Ascending aorta (tissue), 2 donors: ENCODE data around the gene CACNG1. TPM values are rescaled to one million over a fixed set of nuclear protein-coding genes. Genes with fewer than 3 reads are reported as not detected.

Experiments
- DNase-seq, 2 donors: peaks; one replicate each; pipeline ENCODE4 v3.0.0-alpha.2; 2019; ENCODE audit warnings: low spot score in 2 of 2
- H3K27ac ChIP-seq, 2 donors: fragments of 200-600 bp; sonication (generic); one replicate each; pipeline ENCODE4 v1.5.1; 2016 to 2017; ENCODE audit warnings: mild to moderate bottlenecking in 1 of 2
- H3K27me3 ChIP-seq: fragments of 200-600 bp; sonication (generic); one replicate; pipeline ENCODE4 v1.5.1; 2017
- H3K36me3 ChIP-seq, 2 donors: fragments of 200-600 bp; sonication (generic); one replicate each; pipeline ENCODE4 v1.5.1; 2016
- H3K4me1 ChIP-seq, 2 donors: fragments of 200-600 bp; sonication (generic); one replicate each; pipeline ENCODE4 v1.5.1; 2016 to 2017; ENCODE audit warnings: mild to moderate bottlenecking in 1 of 2
- H3K4me3 ChIP-seq, 2 donors: fragments of 200-600 bp; sonication (generic); one replicate each; pipeline ENCODE4 v1.5.1; 2016 to 2017; ENCODE audit warnings: mild to moderate bottlenecking in 1 of 2
- H3K9me3 ChIP-seq, 2 donors: fragments of 200-600 bp; sonication (generic); one replicate each; pipeline ENCODE4 v1.5.1; 2016
- intact Hi-C: fragments of 100-400 bp; cut with DNase I; formaldehyde crosslinking; loops from one replicate; pipeline ENCODE4 v1.15.1; 2023
- total RNA-seq: library from RNA; depleted of rRNA; stranded (reverse); fragments of >200 nt; gene quantifications from one replicate; pipeline ENCODE4 v1.1.0, GENCODE V29; 2016
- TF ChIP-seq, protein P1 (sequence below), 3 experiments: fragments of 200-600 bp in 2 of 3; fragments of 450-650 bp in 1 of 3; sonication (generic) in 2 of 3; IDR thresholded peaks; one replicate each; pipeline ENCODE4 v1.5.1; 2016 to 2019; ENCODE audit warnings: antibody characterized with exemption in 3 of 3, mild to moderate bottlenecking in 1 of 3, moderate library complexity in 1 of 3

Gene CACNG1
- total RNA-seq, 1 donor from 2014 or later = not detected

DNA sequence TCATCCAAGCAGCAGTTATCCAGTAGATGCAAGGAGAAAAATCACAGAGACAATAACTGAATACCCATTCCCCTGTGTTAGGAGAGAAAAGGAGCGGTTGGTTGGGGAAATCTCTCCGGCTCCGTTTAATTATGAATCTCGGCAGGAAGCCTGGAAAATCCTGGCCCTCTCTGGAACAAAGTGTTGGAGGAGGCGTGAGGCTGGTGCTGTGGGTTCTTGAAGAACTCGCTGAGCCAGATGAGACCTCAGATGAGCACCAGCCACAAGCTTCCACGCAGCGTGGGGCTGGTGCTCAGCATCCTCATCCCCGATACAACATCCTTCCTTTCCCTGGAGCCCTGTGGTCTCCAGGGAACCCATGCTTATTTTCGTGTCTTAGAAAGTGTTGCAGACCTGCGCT is 40.2 kb upstream of the CACNG1 start:
- no peaks in the 10 kb centered on the region for H3K36me3 ChIP-seq
- no peak overlapping the region for H3K4me3 ChIP-seq
- no peak overlapping the region for H3K27ac ChIP-seq
- no peaks in the 10 kb centered on the region for H3K9me3 ChIP-seq
- TF ChIP-seq, protein P1, sequence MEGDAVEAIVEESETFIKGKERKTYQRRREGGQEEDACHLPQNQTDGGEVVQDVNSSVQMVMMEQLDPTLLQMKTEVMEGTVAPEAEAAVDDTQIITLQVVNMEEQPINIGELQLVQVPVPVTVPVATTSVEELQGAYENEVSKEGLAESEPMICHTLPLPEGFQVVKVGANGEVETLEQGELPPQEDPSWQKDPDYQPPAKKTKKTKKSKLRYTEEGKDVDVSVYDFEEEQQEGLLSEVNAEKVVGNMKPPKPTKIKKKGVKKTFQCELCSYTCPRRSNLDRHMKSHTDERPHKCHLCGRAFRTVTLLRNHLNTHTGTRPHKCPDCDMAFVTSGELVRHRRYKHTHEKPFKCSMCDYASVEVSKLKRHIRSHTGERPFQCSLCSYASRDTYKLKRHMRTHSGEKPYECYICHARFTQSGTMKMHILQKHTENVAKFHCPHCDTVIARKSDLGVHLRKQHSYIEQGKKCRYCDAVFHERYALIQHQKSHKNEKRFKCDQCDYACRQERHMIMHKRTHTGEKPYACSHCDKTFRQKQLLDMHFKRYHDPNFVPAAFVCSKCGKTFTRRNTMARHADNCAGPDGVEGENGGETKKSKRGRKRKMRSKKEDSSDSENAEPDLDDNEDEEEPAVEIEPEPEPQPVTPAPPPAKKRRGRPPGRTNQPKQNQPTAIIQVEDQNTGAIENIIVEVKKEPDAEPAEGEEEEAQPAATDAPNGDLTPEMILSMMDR (IDR thresholded peaks at IDR 0.05) = no peak
- intact Hi-C loops = no loop called here
- no peaks in the 10 kb centered on the region for H3K27me3 ChIP-seq
- no peaks in the 10 kb centered on the region for H3K4me1 ChIP-seq
- DNase-seq = no peak

DNA sequence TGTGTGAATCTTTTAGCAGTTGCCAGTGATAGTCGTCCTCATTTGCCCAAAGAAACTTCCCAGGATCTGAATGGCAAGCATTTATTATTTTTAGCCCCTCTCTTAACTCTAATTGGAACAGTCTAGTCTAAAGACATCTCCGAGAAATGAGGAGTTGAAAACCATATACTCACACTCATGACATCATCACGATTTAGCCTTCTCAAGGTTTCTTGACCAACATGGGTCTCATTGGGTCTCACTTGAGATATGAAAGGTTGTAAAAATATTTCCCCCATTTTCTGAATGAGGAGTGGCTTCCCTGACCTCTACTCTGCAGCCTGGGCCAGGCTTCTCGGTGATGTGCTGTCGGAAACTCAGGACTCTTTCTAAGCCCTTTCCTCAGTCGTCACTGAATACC is 37.1 kb upstream of the CACNG1 start:
- Histone ChIP-seq H3K36me3 (no peaks in the 10 kb centered on the region), H3K27ac (no peak overlapping the region), H3K4me3 (no peak overlapping the region), H3K27me3 (no peaks in the 10 kb centered on the region), H3K9me3 (no peaks in the 10 kb centered on the region), H3K4me1 (no peaks in the 10 kb centered on the region)
- TF ChIP-seq, protein P1 (IDR thresholded peaks at IDR 0.05) = no peak
- intact Hi-C loops = no loop called here
- DNase-seq = no peak

DNA sequence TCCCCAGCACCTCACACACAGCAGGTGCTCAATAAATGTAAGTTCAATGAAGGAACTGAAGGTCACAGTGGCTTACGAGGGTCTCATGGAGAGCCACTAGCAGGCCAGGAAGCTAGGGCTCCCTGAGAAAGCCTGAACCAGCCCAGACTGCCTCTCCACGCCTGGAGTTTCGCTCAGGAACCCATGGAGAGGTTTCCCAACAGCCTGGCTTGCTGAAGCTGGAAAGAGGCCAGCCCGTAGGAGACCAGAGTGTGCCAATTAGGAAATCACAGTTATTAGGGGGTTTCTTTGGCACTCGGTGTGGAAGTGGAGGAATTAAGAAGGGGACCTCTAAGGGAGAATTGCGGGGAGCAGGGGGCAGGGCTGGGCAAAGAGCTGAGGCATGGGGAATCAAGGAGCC is 36.3 kb upstream of the CACNG1 start:
- Histone ChIP-seq H3K27ac (no peak overlapping the region), H3K9me3 (no peaks in the 10 kb centered on the region), H3K4me3 (no peak overlapping the region), H3K36me3 (no peaks in the 10 kb centered on the region), H3K4me1 (no peaks in the 10 kb centered on the region), H3K27me3 (no peaks in the 10 kb centered on the region)
- TF ChIP-seq, protein P1 (IDR thresholded peaks at IDR 0.05) = no peak
- DNase-seq = no peak
- intact Hi-C loops = no loop called here

DNA sequence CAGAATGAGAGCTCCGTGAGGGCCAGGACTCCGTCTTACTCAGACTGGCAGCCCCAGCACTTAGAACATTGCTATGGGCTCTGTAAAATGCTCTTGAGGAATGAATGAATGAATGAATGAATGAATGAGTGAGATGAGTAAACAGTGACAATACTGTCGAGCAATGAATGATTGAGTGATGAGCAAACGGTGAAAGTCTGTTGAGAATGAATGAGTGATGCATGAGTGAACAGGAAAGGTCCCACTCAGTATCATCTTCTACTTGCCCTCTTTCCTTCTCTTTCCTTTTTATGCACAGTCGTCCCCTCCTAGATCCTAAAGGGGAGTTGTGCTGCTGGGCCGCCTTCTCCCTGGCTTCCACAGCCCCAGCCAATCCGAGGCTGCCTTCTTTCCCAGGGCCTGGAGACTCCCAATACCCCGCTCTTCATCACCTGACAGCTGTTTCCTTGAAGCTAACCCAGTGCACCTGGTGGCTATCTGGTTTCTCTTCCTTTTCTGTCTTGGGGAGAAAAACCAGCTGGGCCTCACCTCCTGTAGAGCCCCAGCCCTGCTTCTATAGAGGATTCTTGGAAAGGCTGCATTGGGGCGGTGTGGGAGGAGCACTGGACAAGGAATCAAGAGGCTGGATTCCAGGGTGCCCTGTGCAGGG is 32.7 kb upstream of the CACNG1 start:
- Histone ChIP-seq H3K4me3 (no peak overlapping the region), H3K36me3 (no peaks in the 10 kb centered on the region), H3K27ac (no peak overlapping the region), H3K27me3 (no peaks in the 10 kb centered on the region), H3K9me3 (no peaks in the 10 kb centered on the region), H3K4me1 (no peaks in the 10 kb centered on the region)
- intact Hi-C loops = no loop called here
- TF ChIP-seq, protein P1 (IDR thresholded peaks at IDR 0.05) = no peak
- DNase-seq = no peak

GRCh38 chr17:67013891-67014290 is 30.5 kb upstream of the CACNG1 start:
- no peak overlapping the region for H3K4me3 ChIP-seq
- H3K9me3 ChIP-seq = no peaks in the 10 kb centered on the region
- TF ChIP-seq, protein P1 (IDR thresholded peaks at IDR 0.05) = no peak
- H3K4me1 ChIP-seq = no peaks in the 10 kb centered on the region
- intact Hi-C loops = no loop called here
- no peaks in the 10 kb centered on the region for H3K27me3 ChIP-seq
- H3K27ac ChIP-seq = no peak overlapping the region
- DNase-seq = no peak
- no peaks in the 10 kb centered on the region for H3K36me3 ChIP-seq

GRCh38 chr17:67015001-67015400 is 29.4 kb upstream of the CACNG1 start:
- Histone ChIP-seq H3K27me3 (no peaks in the 10 kb centered on the region), H3K4me1 (no peaks in the 10 kb centered on the region), H3K27ac (no peak overlapping the region), H3K9me3 (no peaks in the 10 kb centered on the region), H3K36me3 (no peaks in the 10 kb centered on the region), H3K4me3 (no peak overlapping the region)
- DNase-seq = no peak
- TF ChIP-seq, protein P1 (IDR thresholded peaks at IDR 0.05) = no peak
- intact Hi-C loops = no loop called here
